Loucy (cell line): ENCODE results near the gene SORCS1.

ENCODE experiments used
- H2AFZ ChIP-seq: fragments of 200-600 bp; sonication (generic); 2 replicates; pipeline ENCODE4 v1.6.0; 2016; ENCODE audit warnings: antibody characterized with exemption, mild to moderate bottlenecking, low read length, moderate library complexity
- H3F3A ChIP-seq: fragments of 200-600 bp; 2 replicates; pipeline ENCODE4 v1.6.0; 2016; ENCODE audit warnings: antibody characterized with exemption, low read depth, mild to moderate bottlenecking
- H3K27me3 ChIP-seq: fragments of 200-600 bp; sonication (generic); 2 replicates; pipeline ENCODE4 v1.6.1; 2014; ENCODE audit warnings: low read length, mild to moderate bottlenecking; ENCODE audit not compliant: insufficient read depth, poor library complexity, severe bottlenecking
- H3K36me3 ChIP-seq: fragments of 200-600 bp; sonication (generic); 2 replicates; pipeline ENCODE4 v1.6.1; 2016; ENCODE audit warnings: low read length; ENCODE audit not compliant: insufficient read depth
- H3K4me1 ChIP-seq: fragments of 200-600 bp; sonication (generic); 2 replicates; pipeline ENCODE4 v1.5.1; 2014; ENCODE audit warnings: low read length, mild to moderate bottlenecking; ENCODE audit not compliant: insufficient read depth, poor library complexity, severe bottlenecking
- H3K4me2 ChIP-seq: fragments of 200-600 bp; sonication (generic); 2 replicates; pipeline ENCODE4 v1.6.0; 2014; ENCODE audit warnings: antibody characterized with exemption, low read length, low read depth, mild to moderate bottlenecking; ENCODE audit not compliant: poor library complexity, severe bottlenecking
- H3K4me3 ChIP-seq: fragments of 200-600 bp; sonication (generic); 2 replicates; pipeline ENCODE4 v1.5.1; 2014; ENCODE audit warnings: low read length, mild to moderate bottlenecking, mixed read lengths; ENCODE audit not compliant: poor library complexity, severe bottlenecking
- H3K79me2 ChIP-seq: fragments of 200-600 bp; sonication (generic); 2 replicates; pipeline ENCODE4 v1.6.1; 2014; ENCODE audit warnings: low read length; ENCODE audit not compliant: insufficient read depth
- H3K9ac ChIP-seq: fragments of 200-600 bp; sonication (generic); 2 replicates; pipeline ENCODE4 v1.6.0; 2014; ENCODE audit warnings: mild to moderate bottlenecking, low read depth, low read length, moderate library complexity; ENCODE audit not compliant: poor library complexity, severe bottlenecking
- H3K9me2 ChIP-seq: fragments of 200-600 bp; sonication (generic); replicated peaks from 2 replicates; pipeline ENCODE4 v1.6.1; 2016; ENCODE audit warnings: low read depth, low read length, mixed read lengths
- H3K9me3 ChIP-seq: fragments of 200-600 bp; sonication (generic); 2 replicates; pipeline ENCODE4 v1.6.1; 2014; ENCODE audit warnings: mild to moderate bottlenecking, antibody characterized with exemption, low read length, low read depth; ENCODE audit not compliant: insufficient read depth
- H4K20me1 ChIP-seq: fragments of 200-600 bp; sonication (generic); 2 replicates; pipeline ENCODE4 v1.6.0; 2014; ENCODE audit warnings: antibody characterized with exemption, low read length, mild to moderate bottlenecking; ENCODE audit not compliant: insufficient read depth, poor library complexity, severe bottlenecking
- EZH2phosphoT487 ChIP-seq: fragments of 200-600 bp; IDR thresholded peaks from 2 replicates; pipeline ENCODE4 v1.6.1; 2018; ENCODE audit warnings: antibody characterized with exemption, mild to moderate bottlenecking, moderate library complexity, borderline replicate concordance
- TF ChIP-seq, protein P1 (sequence below): fragments of 200-600 bp; sonication (generic); conservative IDR thresholded peaks from 2 replicates; pipeline ENCODE4 v1.5.1; 2014; ENCODE audit warnings: mild to moderate bottlenecking, antibody characterized with exemption, low read length

SORCS1 gene

GRCh38 chr10:106571192-106571946 lies 593.1 kb downstream of the SORCS1 start:
- H3K4me2 ChIP-seq, result no peak overlapping the region
- no peaks in the 10 kb centered on the region for H3K9me3 ChIP-seq
- no peaks in the 10 kb centered on the region for H3K27me3 ChIP-seq

DNA sequence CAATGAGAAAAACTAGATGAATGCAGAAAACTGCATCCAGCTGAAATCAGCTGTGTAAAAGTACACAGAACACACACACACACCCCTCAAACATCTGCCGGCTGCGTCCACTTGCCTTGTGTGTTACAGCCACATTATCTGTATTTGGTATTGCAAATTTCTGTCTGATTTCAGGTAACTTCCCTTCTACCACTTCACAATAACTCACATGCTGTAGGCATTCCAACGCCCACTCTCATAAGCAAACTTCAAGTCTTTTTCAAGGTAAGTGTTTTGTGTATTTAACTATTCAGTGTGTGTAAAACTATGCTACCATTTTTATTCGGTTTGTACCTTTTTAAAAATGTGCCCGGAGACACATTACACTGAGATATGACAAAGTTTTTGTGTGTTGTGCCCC lies 594.2 kb downstream of the SORCS1 start:
- no peaks in the 10 kb centered on the region for H3K36me3 ChIP-seq
- no peaks in the 10 kb centered on the region for H4K20me1 ChIP-seq
- H3K4me2 ChIP-seq, result no peak overlapping the region
- H3K4me3 ChIP-seq, result no peak overlapping the region
- H3F3A ChIP-seq, result no peaks in the 10 kb centered on the region
- no peaks in the 10 kb centered on the region for H3K4me1 ChIP-seq
- no peak overlapping the region for H2AFZ ChIP-seq
- H3K9ac ChIP-seq, result no peak overlapping the region
- H3K79me2 ChIP-seq, result no peaks in the 10 kb centered on the region
- no peaks in the 10 kb centered on the region for H3K27me3 ChIP-seq
- no peaks in the 10 kb centered on the region for H3K9me3 ChIP-seq
- H3K9me2 ChIP-seq, result no peaks in the 10 kb centered on the region
- TF ChIP-seq, protein P1, sequence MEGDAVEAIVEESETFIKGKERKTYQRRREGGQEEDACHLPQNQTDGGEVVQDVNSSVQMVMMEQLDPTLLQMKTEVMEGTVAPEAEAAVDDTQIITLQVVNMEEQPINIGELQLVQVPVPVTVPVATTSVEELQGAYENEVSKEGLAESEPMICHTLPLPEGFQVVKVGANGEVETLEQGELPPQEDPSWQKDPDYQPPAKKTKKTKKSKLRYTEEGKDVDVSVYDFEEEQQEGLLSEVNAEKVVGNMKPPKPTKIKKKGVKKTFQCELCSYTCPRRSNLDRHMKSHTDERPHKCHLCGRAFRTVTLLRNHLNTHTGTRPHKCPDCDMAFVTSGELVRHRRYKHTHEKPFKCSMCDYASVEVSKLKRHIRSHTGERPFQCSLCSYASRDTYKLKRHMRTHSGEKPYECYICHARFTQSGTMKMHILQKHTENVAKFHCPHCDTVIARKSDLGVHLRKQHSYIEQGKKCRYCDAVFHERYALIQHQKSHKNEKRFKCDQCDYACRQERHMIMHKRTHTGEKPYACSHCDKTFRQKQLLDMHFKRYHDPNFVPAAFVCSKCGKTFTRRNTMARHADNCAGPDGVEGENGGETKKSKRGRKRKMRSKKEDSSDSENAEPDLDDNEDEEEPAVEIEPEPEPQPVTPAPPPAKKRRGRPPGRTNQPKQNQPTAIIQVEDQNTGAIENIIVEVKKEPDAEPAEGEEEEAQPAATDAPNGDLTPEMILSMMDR, result no peak
- no peak for TF ChIP-seq EZH2phosphoT487

More at GRCh38 chr10:106571192-106571946, 593.1 kb downstream of the SORCS1 start:
- Histone ChIP-seq H3K79me2 (no peaks in the 10 kb centered on the region), H4K20me1 (no peaks in the 10 kb centered on the region), H2AFZ (no peak overlapping the region), H3K9ac (no peak overlapping the region), H3F3A (no peaks in the 10 kb centered on the region), H3K4me1 (no peaks in the 10 kb centered on the region), H3K4me3 (no peak overlapping the region), H3K9me2 (no peaks in the 10 kb centered on the region), H3K36me3 (no peaks in the 10 kb centered on the region)
- TF ChIP-seq, protein P1, result peak; percentile 65
- TF ChIP-seq EZH2phosphoT487, result no peak

GRCh38 chr10:106567629-106568028 lies 596.9 kb downstream of the SORCS1 start:
- H2AFZ ChIP-seq, result no peak overlapping the region
- no peaks in the 10 kb centered on the region for H3K27me3 ChIP-seq
- no peaks in the 10 kb centered on the region for H3F3A ChIP-seq
- no peaks in the 10 kb centered on the region for H3K79me2 ChIP-seq
- H3K36me3 ChIP-seq, result no peaks in the 10 kb centered on the region
- no peak overlapping the region for H3K9ac ChIP-seq
- H3K9me2 ChIP-seq, result no peaks in the 10 kb centered on the region
- H3K4me1 ChIP-seq, result no peaks in the 10 kb centered on the region
- no peak overlapping the region for H3K4me3 ChIP-seq
- no peaks in the 10 kb centered on the region for H4K20me1 ChIP-seq
- H3K9me3 ChIP-seq, result no peaks in the 10 kb centered on the region
- no peak overlapping the region for H3K4me2 ChIP-seq
- TF ChIP-seq, protein P1, result no peak
- no peak for TF ChIP-seq EZH2phosphoT487
